ENCODE measurements around the gene ARL2BP. TPM values are rescaled to one million over a fixed set of nuclear protein-coding genes. Genes with fewer than 3 reads are reported as not detected.

The ARL2BP gene
- total and polyA plus RNA-seq, 4 donors = 13.4 to 33.6 (median 19.2) TPM

GRCh38 chr16:57281791-57282190 lies 36.7 kb downstream of the ARL2BP start:
- no peaks in the 10 kb centered on the region for H3K36me3 ChIP-seq (ENCODE audit: control insufficient read depth in 4 of 4, insufficient read depth in 3 of 4, low read depth in 1 of 4, low read length in 3 of 4)

GRCh38 chr16:57282510-57283213 lies 37.6 kb downstream of the ARL2BP start:
- Histone ChIP-seq H3K36me3 (ENCODE audit: control insufficient read depth in 4 of 4, insufficient read depth in 3 of 4, low read depth in 1 of 4, low read length in 3 of 4) (no peaks in the 10 kb centered on the region), H3K9me3 (ENCODE audit: control insufficient read depth in 4 of 4, low read length in 3 of 4) (no peaks in the 10 kb centered on the region), H3K4me3 (ENCODE audit: low read depth in 1 of 3, low read length in 3 of 3) (no peak overlapping the region), H3K4me1 (ENCODE audit: control insufficient read depth in 4 of 4, insufficient read depth in 4 of 4, low read length in 3 of 4) (peaks cover 12 to 29% (median 18%) of the 10 kb centered on the region in 4 donors), H3K9ac (ENCODE audit: low read depth in 1 of 2, low read length in 2 of 2) (no peak overlapping the region), H3K27me3 (ENCODE audit: control insufficient read depth in 4 of 4, insufficient read depth in 4 of 4, low read length in 3 of 4) (no peaks in the 10 kb centered on the region), H3K27ac (ENCODE audit: low read depth in 1 of 2, low read length in 2 of 2) (no peak overlapping the region)
- no peak for TF ChIP-seq JUND (IDR thresholded peaks at IDR 0.05)
- no peak for DNase-seq (ENCODE audit: low spot score)
- 73% methylated on average over 8 of the region's 8 CpGs for WGBS

More at GRCh38 chr16:57281791-57282190, 36.7 kb downstream of the ARL2BP start:
- TF ChIP-seq TAF1 (conservative IDR thresholded peaks at IDR 0.05) (no peak), ZBTB33 (IDR thresholded peaks at IDR 0.05) (no peak), HNF4G (IDR thresholded peaks at IDR 0.05) (no peak), HNF4A (conservative IDR thresholded peaks at IDR 0.05) (no peak), FOXA2 (IDR thresholded peaks at IDR 0.05) (no peak), YY1 (IDR thresholded peaks at IDR 0.05) (no peak), RXRA (IDR thresholded peaks at IDR 0.05) (no peak), EGR1 (IDR thresholded peaks at IDR 0.05; ENCODE audit: low read depth in 2 of 2) (no peak), ATF3 (IDR thresholded peaks at IDR 0.05) (no peak), MAX (IDR thresholded peaks at IDR 0.05) (no peak), CTCF (IDR thresholded peaks at IDR 0.05; ENCODE audit: low read depth, low read length, missing input control) (no peak), RAD21 (IDR thresholded peaks at IDR 0.05) (no peak)
- H3K9me3 ChIP-seq (ENCODE audit: control insufficient read depth in 4 of 4, low read length in 3 of 4) = no peaks in the 10 kb centered on the region
- 95% methylated on average over 3 of the region's 3 CpGs for WGBS
- no peak overlapping the region for H3K27ac ChIP-seq (ENCODE audit: low read depth in 1 of 2, low read length in 2 of 2)
- DNase-seq (ENCODE audit: low spot score) = no peak
- H3K4me3 ChIP-seq (ENCODE audit: low read depth in 1 of 3, low read length in 3 of 3) = no peak overlapping the region
- H3K4me1 ChIP-seq (ENCODE audit: control insufficient read depth in 4 of 4, insufficient read depth in 4 of 4, low read length in 3 of 4) = peaks cover 12 to 31% (median 18%) of the 10 kb centered on the region in 4 donors
- no peaks in the 10 kb centered on the region for H3K27me3 ChIP-seq (ENCODE audit: control insufficient read depth in 4 of 4, insufficient read depth in 4 of 4, low read length in 3 of 4)
- H3K9ac ChIP-seq (ENCODE audit: low read depth in 1 of 2, low read length in 2 of 2) = no peak overlapping the region
